ENCODE results near the gene ADD1.

DNA sequence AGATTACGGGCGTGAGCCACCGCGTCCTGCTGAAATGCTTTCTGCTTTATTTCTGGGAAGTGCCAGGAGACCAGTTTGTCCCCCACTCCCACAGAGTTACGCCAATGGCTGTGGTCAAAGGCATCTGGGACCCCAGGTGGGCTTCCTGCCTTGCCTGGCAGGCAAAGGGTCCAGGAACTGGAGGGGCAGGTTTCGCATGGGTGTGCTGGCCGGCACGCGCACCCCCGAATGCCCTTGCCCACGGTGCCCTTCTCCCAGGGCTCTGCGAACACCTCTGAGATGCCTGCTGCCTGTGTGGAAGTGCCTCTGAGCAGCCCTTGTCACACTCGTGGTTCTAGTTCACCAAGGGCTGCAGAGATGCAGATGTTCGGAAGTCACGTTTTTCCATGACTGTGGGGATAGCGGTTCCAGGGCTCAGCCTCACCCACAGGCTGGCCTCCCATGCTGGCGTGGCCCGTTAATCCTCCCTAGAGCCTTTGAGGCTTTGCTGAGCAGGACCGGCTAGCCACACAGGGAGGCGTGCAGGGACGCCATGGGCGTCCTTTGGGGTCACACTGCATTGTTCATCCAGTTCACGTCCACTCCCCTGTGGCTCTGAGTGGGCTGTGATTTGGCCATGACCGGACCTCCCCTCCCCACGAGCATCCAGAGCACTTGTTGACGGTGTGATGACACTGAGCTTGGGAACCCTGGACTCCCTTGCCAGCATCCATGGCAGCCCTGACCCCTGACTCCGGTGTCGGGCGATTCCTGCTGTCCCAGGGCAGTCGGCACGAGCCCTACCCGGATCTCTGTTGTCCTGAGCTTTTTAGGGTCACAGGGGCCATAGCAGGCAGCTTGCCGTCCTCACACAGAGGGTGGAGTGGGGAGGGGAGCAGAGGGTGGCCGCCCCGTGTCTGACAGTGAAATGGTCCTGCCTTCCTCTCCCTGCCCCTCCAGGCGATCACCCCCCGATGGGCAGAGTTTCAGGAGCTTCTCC is 12.7 kb upstream of the ADD1 start:
- TF ChIP-seq, protein P1, sequence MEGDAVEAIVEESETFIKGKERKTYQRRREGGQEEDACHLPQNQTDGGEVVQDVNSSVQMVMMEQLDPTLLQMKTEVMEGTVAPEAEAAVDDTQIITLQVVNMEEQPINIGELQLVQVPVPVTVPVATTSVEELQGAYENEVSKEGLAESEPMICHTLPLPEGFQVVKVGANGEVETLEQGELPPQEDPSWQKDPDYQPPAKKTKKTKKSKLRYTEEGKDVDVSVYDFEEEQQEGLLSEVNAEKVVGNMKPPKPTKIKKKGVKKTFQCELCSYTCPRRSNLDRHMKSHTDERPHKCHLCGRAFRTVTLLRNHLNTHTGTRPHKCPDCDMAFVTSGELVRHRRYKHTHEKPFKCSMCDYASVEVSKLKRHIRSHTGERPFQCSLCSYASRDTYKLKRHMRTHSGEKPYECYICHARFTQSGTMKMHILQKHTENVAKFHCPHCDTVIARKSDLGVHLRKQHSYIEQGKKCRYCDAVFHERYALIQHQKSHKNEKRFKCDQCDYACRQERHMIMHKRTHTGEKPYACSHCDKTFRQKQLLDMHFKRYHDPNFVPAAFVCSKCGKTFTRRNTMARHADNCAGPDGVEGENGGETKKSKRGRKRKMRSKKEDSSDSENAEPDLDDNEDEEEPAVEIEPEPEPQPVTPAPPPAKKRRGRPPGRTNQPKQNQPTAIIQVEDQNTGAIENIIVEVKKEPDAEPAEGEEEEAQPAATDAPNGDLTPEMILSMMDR (IDR thresholded peaks at IDR 0.05): no peak
- TF ChIP-seq EZH2 (IDR thresholded peaks at IDR 0.05; ENCODE audit: borderline replicate concordance, insufficient read depth, low read depth, low read length, poor library complexity, severe bottlenecking): no peak
